Fibroblast of lung (primary cell): ENCODE measurements around the gene MRPS2.

ENCODE experiments used
- CTCF ChIP-seq, 2 donors: IDR thresholded peaks in 1 of 2; conservative IDR thresholded peaks in 1 of 2; 1 replicate in 1 of 2; 2 replicates in 1 of 2; pipeline ENCODE4 v1.5.1; 2011 to 2012; ENCODE audit warnings: low read length in 2 of 2, control low read depth in 1 of 2, inconsistent platforms in 1 of 2, low read depth in 1 of 2, mild to moderate bottlenecking in 1 of 2
- EZH2 ChIP-seq: IDR thresholded peaks from 2 replicates; pipeline ENCODE4 v1.5.1; 2012; ENCODE audit warnings: low read length, control low read depth, mild to moderate bottlenecking; ENCODE audit errors: missing control alignments

GRCh38 chr9:135515083-135515951, 14.8 kb downstream of the MRPS2 start:
- TF ChIP-seq CTCF (conservative IDR thresholded peaks at IDR 0.05 in 1 of 2, IDR thresholded peaks at IDR 0.05 in 1 of 2; ENCODE audit: low read depth in 1 of 2, low read length in 2 of 2), result no peak
- TF ChIP-seq EZH2, result no peak
